ENCODE results near the gene PARD3B.

- TF ChIP-seq CEBPB (IDR thresholded peaks at IDR 0.05; ENCODE audit: low read depth, low read length) = no peak
- TF ChIP-seq CTCF (IDR thresholded peaks at IDR 0.05; ENCODE audit: control extremely low read depth in 1 of 3, insufficient read depth in 1 of 3, low read depth in 1 of 3, low read length in 3 of 3) = no peak
- TF ChIP-seq ASH2L (IDR thresholded peaks at IDR 0.05; ENCODE audit: low read length) = no peak
- TF ChIP-seq POLR2A (IDR thresholded peaks at IDR 0.05; ENCODE audit: control extremely low read depth in 1 of 2, low read depth in 2 of 2, low read length in 2 of 2) = no peak
- TF ChIP-seq EGR1 (IDR thresholded peaks at IDR 0.05; ENCODE audit: borderline replicate concordance, low read depth, low read length) = no peak
- no peak for TF ChIP-seq NRF1 (IDR thresholded peaks at IDR 0.05; ENCODE audit: low read depth, low read length)
- TF ChIP-seq EZH2 (IDR thresholded peaks at IDR 0.05; ENCODE audit: low read depth, low read length, severe bottlenecking) = no peak
- no peak for TF ChIP-seq TBP (IDR thresholded peaks at IDR 0.05; ENCODE audit: low read depth, low read length)
- TF ChIP-seq SIN3A (conservative IDR thresholded peaks at IDR 0.05 in 1 of 2, IDR thresholded peaks at IDR 0.05 in 1 of 2; ENCODE audit: low read depth in 1 of 2, low read length in 2 of 2) = no peak
- no peak for TF ChIP-seq BACH1 (IDR thresholded peaks at IDR 0.05; ENCODE audit: low read length)
- TF ChIP-seq, protein P1, sequence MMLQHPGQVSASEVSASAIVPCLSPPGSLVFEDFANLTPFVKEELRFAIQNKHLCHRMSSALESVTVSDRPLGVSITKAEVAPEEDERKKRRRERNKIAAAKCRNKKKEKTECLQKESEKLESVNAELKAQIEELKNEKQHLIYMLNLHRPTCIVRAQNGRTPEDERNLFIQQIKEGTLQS (IDR thresholded peaks at IDR 0.05; ENCODE audit: insufficient read depth, low read depth, low read length) = no peak
- no peak for TF ChIP-seq JUND (IDR thresholded peaks at IDR 0.05; ENCODE audit: low read length)
Measured at GRCh38 chr2:205060269-205060668, 515.0 kb downstream of the PARD3B start.

Data from H1 (cell line).